Activated CD8-positive, alpha-beta memory T cell treated with anti-CD3 and anti-CD28 coated beads for 24 hours (primary cell): ENCODE measurements around the gene SUN1.
A peak's percentile ranks its signal among the peaks of the same experiment; 100 is the strongest.

Experiments used
- DNase-seq: peaks from one replicate; pipeline ENCODE4 v3.0.0-alpha.2; 2020

The SUN1 gene

GRCh38 chr7:909358-910329, 77.4 kb downstream of the SUN1 start:
- DNase-seq = peak; percentile 81

- no peak for DNase-seq
Measured at GRCh38 chr7:910441-910861, 78.2 kb downstream of the SUN1 start.

- no peak for DNase-seq
Measured at GRCh38 chr7:910931-911431, 78.7 kb downstream of the SUN1 start.

- no peak for DNase-seq
Measured at GRCh38 chr7:911791-912480, 79.7 kb downstream of the SUN1 start.

- DNase-seq = no peak
Measured at GRCh38 chr7:913736-914520, 81.7 kb downstream of the SUN1 start.

GRCh38 chr7:914521-915194, 82.4 kb downstream of the SUN1 start:
- no peak for DNase-seq

- no peak for DNase-seq
Measured at GRCh38 chr7:915291-916218, 83.3 kb downstream of the SUN1 start.

- no peak for DNase-seq
Measured at GRCh38 chr7:916291-916941, 84.1 kb downstream of the SUN1 start.

- DNase-seq = no peak
Measured at GRCh38 chr7:917255-918117, 85.2 kb downstream of the SUN1 start.

- no peak for DNase-seq
Measured at GRCh38 chr7:918118-918425, 85.8 kb downstream of the SUN1 start.

GRCh38 chr7:918441-919113, 86.3 kb downstream of the SUN1 start:
- DNase-seq = no peak

GRCh38 chr7:919114-919442, 86.8 kb downstream of the SUN1 start:
- DNase-seq = peak; percentile 55

- peak; percentile 54 for DNase-seq
Measured at GRCh38 chr7:919924-920341, 87.7 kb downstream of the SUN1 start.

- DNase-seq = peak; percentile 76
Measured at GRCh38 chr7:920351-921070, 88.2 kb downstream of the SUN1 start.

GRCh38 chr7:921071-921461, 88.8 kb downstream of the SUN1 start:
- no peak for DNase-seq

GRCh38 chr7:921581-922333, 89.5 kb downstream of the SUN1 start:
- peak; percentile 79 for DNase-seq

- peak; percentile 87 for DNase-seq
Measured at GRCh38 chr7:922334-923107, 90.2 kb downstream of the SUN1 start.
